SU-DHL-6 (cell line): ENCODE measurements around the gene SLC7A6.

ENCODE experiments used
- H2AFZ ChIP-seq: fragments of 200-600 bp; sonication (generic); 2 replicates; pipeline ENCODE4 v1.6.1; 2014; ENCODE audit warnings: low read depth, mild to moderate bottlenecking, moderate library complexity, mixed read lengths, antibody characterized with exemption, low read length; ENCODE audit not compliant: severe bottlenecking
- H3F3A ChIP-seq: fragments of 200-600 bp; shearing (Covaris generic); 2 replicates; pipeline ENCODE4 v1.6.0; 2016; ENCODE audit warnings: antibody characterized with exemption, mild to moderate bottlenecking; ENCODE audit not compliant: insufficient read depth
- H3K27ac ChIP-seq: fragments of 200-600 bp; sonication (generic); 2 replicates; pipeline ENCODE4 v1.5.1; 2016; ENCODE audit warnings: low read depth, mild to moderate bottlenecking, low read length, moderate library complexity, mixed read lengths
- H3K27me3 ChIP-seq: fragments of 200-600 bp; sonication (generic), shearing (Covaris generic); 2 replicates; pipeline ENCODE4 v1.6.0; 2014; ENCODE audit warnings: mild to moderate bottlenecking, low read length
- H3K36me3 ChIP-seq: fragments of 200-600 bp; sonication (generic); 2 replicates; pipeline ENCODE4 v1.6.1; 2014; ENCODE audit warnings: mild to moderate bottlenecking, low read length, mixed read lengths
- H3K4me2 ChIP-seq: fragments of 300-600, 200-600 bp; shearing (Covaris generic), sonication (generic); 2 replicates; pipeline ENCODE4 v1.6.0; 2014; ENCODE audit warnings: low read length, low read depth, mild to moderate bottlenecking; ENCODE audit not compliant: poor library complexity, severe bottlenecking
- H3K4me3 ChIP-seq: fragments of 200-600 bp; sonication (generic); 2 replicates; pipeline ENCODE4 v1.5.1; 2014; ENCODE audit warnings: antibody characterized with exemption, low read length, mild to moderate bottlenecking, mixed read lengths; ENCODE audit not compliant: insufficient read depth, poor library complexity, severe bottlenecking
- H3K79me2 ChIP-seq: fragments of 200-600 bp; sonication (generic); 2 replicates; pipeline ENCODE4 v1.6.1; 2014; ENCODE audit warnings: mild to moderate bottlenecking, low read length, moderate library complexity; ENCODE audit not compliant: insufficient read depth
- H3K9ac ChIP-seq: fragments of 200-600 bp; sonication (generic); 2 replicates; pipeline ENCODE4 v1.7.0; 2014; ENCODE audit warnings: mild to moderate bottlenecking, low read length
- H3K9me2 ChIP-seq: fragments of 200-600 bp; sonication (generic); replicated peaks from 2 replicates; pipeline ENCODE4 v1.6.1; 2014; ENCODE audit warnings: low read length; ENCODE audit not compliant: insufficient read depth
- H3K9me3 ChIP-seq: fragments of 200-600 bp; sonication (generic); 2 replicates; pipeline ENCODE4 v1.6.1; 2014; ENCODE audit warnings: low read length, mixed read lengths; ENCODE audit not compliant: insufficient read depth
- H4K20me1 ChIP-seq: fragments of 200-600 bp; sonication (generic); 2 replicates; pipeline ENCODE4 v1.6.1; 2014; ENCODE audit warnings: low read depth, mild to moderate bottlenecking, antibody characterized with exemption, low read length, moderate library complexity, mixed read lengths
- CTCF ChIP-seq: fragments of 200-600 bp; sonication (generic); IDR thresholded peaks from one replicate; pipeline ENCODE4 v1.5.1; 2017; ENCODE audit warnings: antibody characterized with exemption, mild to moderate bottlenecking, low read length, moderate library complexity; ENCODE audit not compliant: insufficient read depth, poor library complexity, severe bottlenecking
- EZH2phosphoT487 ChIP-seq: fragments of 200-600 bp; sonication (generic), shearing (Covaris generic); conservative IDR thresholded peaks from 2 replicates; pipeline ENCODE4 v1.6.1; 2018; ENCODE audit warnings: mild to moderate bottlenecking, antibody characterized with exemption, low read length, moderate library complexity, mixed read lengths

The SLC7A6 gene

GRCh38 chr16:68313116-68313515 lies 48.8 kb downstream of the SLC7A6 start:
- H2AFZ ChIP-seq = no peak overlapping the region
- no peaks in the 10 kb centered on the region for H3K9me3 ChIP-seq

GRCh38 chr16:68319185-68319908 lies 55.0 kb downstream of the SLC7A6 start:
- H3F3A ChIP-seq = no peaks in the 10 kb centered on the region
- H2AFZ ChIP-seq = no peak overlapping the region
- no peaks in the 10 kb centered on the region for H3K9me2 ChIP-seq
- TF ChIP-seq EZH2phosphoT487 (no peak), CTCF (no peak)
- H3K27me3 ChIP-seq = no peaks in the 10 kb centered on the region
- no peaks in the 10 kb centered on the region for H4K20me1 ChIP-seq
- H3K36me3 ChIP-seq = peaks cover 4% of the 10 kb centered on the region
- H3K27ac ChIP-seq = no peak overlapping the region
- H3K9me3 ChIP-seq = no peaks in the 10 kb centered on the region
- no peak overlapping the region for H3K4me2 ChIP-seq
- H3K79me2 ChIP-seq = 0 out of 2 replicates have a peak, but pooled peaks cover 7% of the 10 kb centered on the region
- no peak overlapping the region for H3K4me3 ChIP-seq
- H3K9ac ChIP-seq = no peak overlapping the region

More at GRCh38 chr16:68313116-68313515, 48.8 kb downstream of the SLC7A6 start:
- Histone ChIP-seq H3F3A (no peaks in the 10 kb centered on the region), H3K9ac (no peak overlapping the region), H4K20me1 (no peaks in the 10 kb centered on the region), H3K36me3 (no peaks in the 10 kb centered on the region; the same call in 1 of the 2 replicates), H3K4me2 (no peak overlapping the region), H3K4me3 (no peak overlapping the region), H3K79me2 (peaks cover 54% of the 10 kb centered on the region), H3K27me3 (no peaks in the 10 kb centered on the region), H3K27ac (no peak overlapping the region), H3K9me2 (no peaks in the 10 kb centered on the region)
- TF ChIP-seq CTCF (no peak), EZH2phosphoT487 (no peak)

- no peaks in the 10 kb centered on the region for H3K9me3 ChIP-seq
- H3K79me2 ChIP-seq = no peaks in the 10 kb centered on the region
- H4K20me1 ChIP-seq = no peaks in the 10 kb centered on the region
- no peak overlapping the region for H3K4me3 ChIP-seq
- no peak overlapping the region for H3K27ac ChIP-seq
- no peaks in the 10 kb centered on the region for H3F3A ChIP-seq
- H3K27me3 ChIP-seq = no peaks in the 10 kb centered on the region
- no peak overlapping the region for H2AFZ ChIP-seq
- H3K9me2 ChIP-seq = no peaks in the 10 kb centered on the region
- no peak for TF ChIP-seq CTCF
- TF ChIP-seq EZH2phosphoT487 = no peak
- no peak overlapping the region for H3K4me2 ChIP-seq
- no peak overlapping the region for H3K9ac ChIP-seq
- peaks cover 4% of the 10 kb centered on the region for H3K36me3 ChIP-seq
These were observed 60.0 kb downstream of the SLC7A6 start for GRCh38 chr16:68324336-68324735.
